KMS-11 (cell line): ENCODE data around the gene PLTP.

ENCODE experiments used
- H2AFZ ChIP-seq: fragments of 200-600 bp; sonication (generic); 2 replicates; pipeline ENCODE4 v1.6.1; 2016; ENCODE audit warnings: antibody characterized with exemption, mixed run types, low read depth
- H3K27ac ChIP-seq: fragments of 200-600 bp; sonication (generic); 2 replicates; pipeline ENCODE4 v1.6.1; 2016; ENCODE audit warnings: mild to moderate bottlenecking, mixed run types
- H3K27me3 ChIP-seq: fragments of 200-600 bp; sonication (generic); 2 replicates; pipeline ENCODE4 v1.6.1; 2017; ENCODE audit warnings: mild to moderate bottlenecking, low read depth, mixed run types, moderate library complexity; ENCODE audit not compliant: insufficient read depth
- H3K36me3 ChIP-seq: fragments of 200-600 bp; sonication (generic); 2 replicates; pipeline ENCODE4 v1.6.1; 2017; ENCODE audit warnings: mild to moderate bottlenecking, mixed run types; ENCODE audit not compliant: insufficient read depth
- H3K4me1 ChIP-seq: fragments of 200-600 bp; sonication (generic); 2 replicates; pipeline ENCODE4 v1.6.1; 2016; ENCODE audit warnings: mild to moderate bottlenecking, low read depth, mixed run types; ENCODE audit not compliant: poor library complexity, severe bottlenecking
- H3K4me2 ChIP-seq: fragments of 200-600 bp; sonication (generic); 2 replicates; pipeline ENCODE4 v1.7.0; 2016; ENCODE audit warnings: mild to moderate bottlenecking, mixed run types
- H3K4me3 ChIP-seq: fragments of 200-600 bp; sonication (generic); IDR thresholded peaks from 2 replicates; pipeline ENCODE4 v1.6.1; 2017; ENCODE audit warnings: low read depth, low read length, mixed read lengths; ENCODE audit not compliant: insufficient read depth
- H3K79me2 ChIP-seq: fragments of 200-600 bp; sonication (generic); 2 replicates; pipeline ENCODE4 v1.6.1; 2016; ENCODE audit warnings: low read depth, mixed run types; ENCODE audit not compliant: insufficient read depth
- H3K9ac ChIP-seq: fragments of 200-600 bp; sonication (generic); 2 replicates; pipeline ENCODE4 v1.6.1; 2016; ENCODE audit warnings: mild to moderate bottlenecking, mixed run types
- H4K20me1 ChIP-seq: fragments of 200-600 bp; sonication (generic); 2 replicates; pipeline ENCODE4 v1.6.1; 2016; ENCODE audit warnings: mild to moderate bottlenecking, mixed run types; ENCODE audit not compliant: insufficient read depth
- CTCF ChIP-seq: fragments of 200-600 bp; sonication (generic); conservative IDR thresholded peaks from 2 replicates; pipeline ENCODE4 v1.6.1; 2017; ENCODE audit warnings: low read depth, mild to moderate bottlenecking, antibody characterized with exemption, low read length, moderate library complexity, mixed read lengths

The PLTP gene

GRCh38 chr20:45892828-45893500 is 19.0 kb downstream of the PLTP start:
- Histone ChIP-seq H3K4me1 (peaks cover 10% of the 10 kb centered on the region), H4K20me1 (no peaks in the 10 kb centered on the region), H3K36me3 (no peaks in the 10 kb centered on the region), H2AFZ (no peak overlapping the region), H3K4me2 (no peak overlapping the region), H3K79me2 (no peaks in the 10 kb centered on the region), H3K27me3 (no peaks in the 10 kb centered on the region), H3K9ac (no peak overlapping the region), H3K27ac (no peak overlapping the region), H3K4me3 (no peak overlapping the region)
- no peak for TF ChIP-seq CTCF

GRCh38 chr20:45892049-45892825 is 19.7 kb downstream of the PLTP start:
- no peak overlapping the region for H3K27ac ChIP-seq
- no peaks in the 10 kb centered on the region for H3K27me3 ChIP-seq
- H4K20me1 ChIP-seq = no peaks in the 10 kb centered on the region
- no peaks in the 10 kb centered on the region for H3K36me3 ChIP-seq
- peak overlapping the region; percentile 70; the same call in 1 of the 2 replicates for H3K9ac ChIP-seq
- H3K79me2 ChIP-seq = no peaks in the 10 kb centered on the region
- H3K4me2 ChIP-seq = peak overlapping the region; percentile 100
- H2AFZ ChIP-seq = peak overlapping the region; percentile 99; the same call in 1 of the 2 replicates
- TF ChIP-seq CTCF = no peak
- H3K4me3 ChIP-seq = peak overlapping the region; percentile 55
- H3K4me1 ChIP-seq = peaks cover 10% of the 10 kb centered on the region

GRCh38 chr20:45890985-45891983 is 20.7 kb downstream of the PLTP start, which contains the start of the genes CTSA and NEURL2:
Gene CTSA (plus strand): TSS chr20:45891335. CDS start chr20:45891569, 234 bp downstream.
Gene NEURL2 (minus strand): TSS chr20:45891208. CDS start chr20:45890991, 217 bp downstream.
- TF ChIP-seq CTCF = no peak
- H3K79me2 ChIP-seq = no peaks in the 10 kb centered on the region
- H4K20me1 ChIP-seq = no peaks in the 10 kb centered on the region
- peak within 1 kb of the TSS; percentile 55 for H3K4me3 ChIP-seq
- peak within 1 kb of the TSS; percentile 99 for H2AFZ ChIP-seq
- peaks cover 10% of the 10 kb centered on the region for H3K4me1 ChIP-seq
- H3K27ac ChIP-seq = no peak within 1 kb of the TSS
- H3K36me3 ChIP-seq = no peaks in the 10 kb centered on the region
- H3K9ac ChIP-seq = peak within 1 kb of the TSS; percentile 70
- H3K27me3 ChIP-seq = no peaks in the 10 kb centered on the region
- peak within 1 kb of the TSS; percentile 100 for H3K4me2 ChIP-seq
